Testis (tissue), 3 donors: ENCODE results near the gene IL1B. TPM values are rescaled to one million over a fixed set of nuclear protein-coding genes. Genes with fewer than 3 reads are reported as not detected.
"Not testable (repeated sequence)": the region's sequence is repeated elsewhere in the genome, so short reads cannot be mapped to it uniquely, and the experiment has no call there.

Experiments
- DNase-seq: peaks from one replicate; pipeline ENCODE4 v3.0.0-alpha.2; 2019
- H3K27ac ChIP-seq, 2 donors: fragments of 200-600 bp; sonication (generic); one replicate each; pipeline ENCODE4 v1.5.1; 2019
- H3K27me3 ChIP-seq: fragments of 200-600 bp; sonication (generic); one replicate; pipeline ENCODE4 v1.5.1; 2019
- H3K36me3 ChIP-seq: fragments of 200-600 bp; sonication (generic); one replicate; pipeline ENCODE4 v1.5.1; 2017; ENCODE audit warnings: low read depth; ENCODE audit errors: missing control alignments
- H3K4me1 ChIP-seq: fragments of 200-600 bp; sonication (generic); one replicate; pipeline ENCODE4 v1.5.1; 2019
- H3K4me3 ChIP-seq, 2 donors: fragments of 200-600 bp; sonication (generic); one replicate each; pipeline ENCODE4 v1.5.1; 2017 to 2019
- H3K9me3 ChIP-seq: fragments of 200-600 bp; sonication (generic); one replicate; pipeline ENCODE4 v1.5.1; 2017
- CTCF ChIP-seq, 3 experiments: fragments of 450-650 bp in 2 of 3; fragments of 200-600 bp in 1 of 3; sonication (generic) in 1 of 3; IDR thresholded peaks; one replicate each; pipeline ENCODE4 v1.5.1; 2016 to 2019; ENCODE audit warnings: antibody characterized with exemption in 3 of 3, mild to moderate bottlenecking in 2 of 3, moderate library complexity in 1 of 3
- POLR2A ChIP-seq: fragments of 450-650 bp; IDR thresholded peaks from one replicate; pipeline ENCODE4 v1.6.1; 2017; ENCODE audit warnings: antibody characterized with exemption, mild to moderate bottlenecking, moderate library complexity
- WGBS, 2 donors: methylation state at CpG; one replicate each; pipeline ENCODE4 v1.1.5; 2018; 5-methylcytosine and 5-hydroxymethylcytosine counted together
- intact Hi-C: fragments of 100-400 bp; cut with DNase I; formaldehyde crosslinking; loops from one replicate; pipeline ENCODE4 v1.15.1; 2023; ENCODE audit warnings: low total_unique reads
- polyA plus RNA-seq: library from polyadenylated mRNA; stranded (reverse); fragments of 350-450 nt; fragmentation: Illumina TruSeq; extraction: RNeasy Lipid Tissue Mini Kit (QIAGEN cat#74804); gene quantifications from one replicate; pipeline ENCODE4 v1.2.3, GENCODE V29; 2014; ENCODE audit warnings: low read depth, low replicate concordance; ENCODE audit not compliant: insufficient read depth
- total RNA-seq, 2 donors: library from RNA; depleted of rRNA; stranded (reverse); fragments of >200 nt; gene quantifications; one replicate each; pipeline ENCODE4 v1.2.3, GENCODE V29; 2016

IL1B gene
- total and polyA plus RNA-seq, 3 donors from 2014 or later: 0.62 to 1.8 (median 0.63) TPM

- TF ChIP-seq CTCF (IDR thresholded peaks at IDR 0.05) (no peak), POLR2A (no peak)
- no peak overlapping the region for H3K27ac ChIP-seq
- 45 to 47% methylated on average over 7 of the region's 7 CpGs for WGBS, 2 donors
- no peak overlapping the region for H3K4me3 ChIP-seq
- no peaks in the 10 kb centered on the region for H3K36me3 ChIP-seq
- no peaks in the 10 kb centered on the region for H3K27me3 ChIP-seq
- DNase-seq: no peak
- no peaks in the 10 kb centered on the region for H3K9me3 ChIP-seq
- intact Hi-C loops: no loop called here
- peaks cover 13% of the 10 kb centered on the region for H3K4me1 ChIP-seq
Measured at GRCh38 chr2:112869258-112869842, 32.8 kb upstream of the IL1B start.

GRCh38 chr2:112867701-112868631 lies 31.4 kb upstream of the IL1B start:
- whole genome bisulfite sequencing, 2 donors: 86 to 88% methylated on average over 7 of the region's 7 CpGs
- no peaks in the 10 kb centered on the region for H3K36me3 ChIP-seq
- no peak overlapping the region for H3K27ac ChIP-seq
- H3K9me3 ChIP-seq: no peaks in the 10 kb centered on the region
- no peak for DNase-seq
- intact Hi-C loops: no loop called here
- H3K4me1 ChIP-seq: peaks cover 13% of the 10 kb centered on the region
- no peak overlapping the region for H3K4me3 ChIP-seq
- no peaks in the 10 kb centered on the region for H3K27me3 ChIP-seq
- no peak for TF ChIP-seq CTCF (IDR thresholded peaks at IDR 0.05)
- no peak for TF ChIP-seq POLR2A

- H3K36me3 ChIP-seq: no peaks in the 10 kb centered on the region
- no peaks in the 10 kb centered on the region for H3K9me3 ChIP-seq
- no peaks in the 10 kb centered on the region for H3K27me3 ChIP-seq
- TF ChIP-seq POLR2A: no peak
- no peak for TF ChIP-seq CTCF (IDR thresholded peaks at IDR 0.05)
- DNase-seq: no peak
- H3K4me3 ChIP-seq: no peak overlapping the region
- intact Hi-C loops: no loop called here
- H3K4me1 ChIP-seq: peaks cover 11% of the 10 kb centered on the region
- no peak overlapping the region for H3K27ac ChIP-seq
- WGBS, 2 donors: 77 to 79% methylated on average over 8 of the region's 8 CpGs
Measured at GRCh38 chr2:112866128-112866835, 29.7 kb upstream of the IL1B start.

- 87 to 93% methylated on average over 1 of the region's 1 CpG for WGBS, 2 donors
- H3K4me1 ChIP-seq: peaks cover 9% of the 10 kb centered on the region
- DNase-seq: no peak
- no peaks in the 10 kb centered on the region for H3K27me3 ChIP-seq
- H3K27ac ChIP-seq: no peak overlapping the region
- TF ChIP-seq CTCF (IDR thresholded peaks at IDR 0.05) (no peak), POLR2A (no peak)
- H3K36me3 ChIP-seq: no peaks in the 10 kb centered on the region
- intact Hi-C loops: no loop called here
- H3K4me3 ChIP-seq: no peak overlapping the region
- H3K9me3 ChIP-seq: no peaks in the 10 kb centered on the region
Measured at GRCh38 chr2:112864072-112864471, 27.5 kb upstream of the IL1B start.

- H3K27me3 ChIP-seq, H3K4me3 ChIP-seq, intact Hi-C loops, DNase-seq, H3K36me3 ChIP-seq, H3K9me3 ChIP-seq, H3K4me1 ChIP-seq, H3K27ac ChIP-seq: not testable (repeated sequence)
- WGBS, 2 donors: 79 to 83% methylated on average over 6 of the region's 6 CpGs
Measured at GRCh38 chr2:112859406-112860183, 23.0 kb upstream of the IL1B start.
